H1 (cell line): ENCODE results near the gene PTCH2. TPM values are rescaled to one million over a fixed set of nuclear protein-coding genes. Genes with fewer than 3 reads are reported as not detected.

Experiments
- CTCF ChIA-PET: fragments of 300-600 bp; sonication (Branson Sonifier 250); formaldehyde crosslinking; loops from one replicate; lab custom pipeline; 2021; ENCODE audit not compliant: partially characterized antibody; lab: Charles Lee
- POLR2A ChIA-PET: fragments of 300-600 bp; sonication (Branson Sonifier 250); formaldehyde crosslinking; loops from one replicate; lab custom pipeline; 2021; ENCODE audit warnings: inconsistent platforms; ENCODE audit not compliant: partially characterized antibody; lab: Charles Lee
- DNase-seq, 2 experiments: peaks; one replicate each; pipeline versions ENCODE4 v3.0.0 to v3.0.0-alpha.2; 2010 to 2022; ENCODE audit warnings: low spot score in 2 of 2, low read depth in 1 of 2, mixed read lengths in 1 of 2
- FAIRE-seq: peaks from 2 replicates; lab custom pipeline; 2011; peaks lifted over from hg19 to GRCh38; lab: Jason Lieb, UNC
- H2AFZ ChIP-seq: 2 replicates; pipeline ENCODE4 v1.8.1; 2012; ENCODE audit warnings: low read length, inconsistent platforms
- H2AK5ac ChIP-seq: 2 replicates; pipeline ENCODE4 v1.6.1; 2013; ENCODE audit warnings: low read depth, low read length
- H2BK120ac ChIP-seq: replicated peaks from 2 replicates; pipeline ENCODE3; 2013; ENCODE audit warnings: low read depth, low read length, inconsistent platforms
- H2BK12ac ChIP-seq: 2 replicates; pipeline ENCODE4 v1.6.1; 2013; ENCODE audit warnings: low read depth, low read length
- H2BK15ac ChIP-seq: 2 replicates; pipeline ENCODE4 v1.6.1; 2013; ENCODE audit warnings: low read length
- H2BK20ac ChIP-seq: 2 replicates; pipeline ENCODE4 v1.6.1; 2013; ENCODE audit warnings: low read length
- H2BK5ac ChIP-seq: 2 replicates; pipeline ENCODE4 v1.6.1; 2013; ENCODE audit warnings: low read depth, low read length
- H3K14ac ChIP-seq: 2 replicates; pipeline ENCODE4 v1.6.1; 2013; ENCODE audit warnings: inconsistent platforms; ENCODE audit not compliant: insufficient read length
- H3K18ac ChIP-seq: 2 replicates; pipeline ENCODE4 v1.6.1; 2013; ENCODE audit warnings: low read length; ENCODE audit errors: extremely low read depth
- H3K23ac ChIP-seq: 2 replicates; pipeline ENCODE4 v1.6.1; 2013; ENCODE audit warnings: inconsistent platforms; ENCODE audit not compliant: insufficient read length
- H3K23me2 ChIP-seq: 2 replicates; pipeline ENCODE4 v1.6.1; 2013; ENCODE audit warnings: low read depth, low read length
- H3K27ac ChIP-seq: 2 replicates; pipeline ENCODE4 v1.6.1; 2011; ENCODE audit warnings: low read depth, low read length, inconsistent platforms
- H3K27me3 ChIP-seq, 4 experiments: replicated peaks in 1 of 4; 1 replicate in 1 of 4; 2 replicates in 3 of 4; pipeline versions ENCODE4 v1.6.1 to v1.8.1; 2011 to 2013; ENCODE audit warnings: low read length in 3 of 4, mild to moderate bottlenecking in 3 of 4, inconsistent platforms in 2 of 4, mixed read lengths in 2 of 4, moderate library complexity in 1 of 4; ENCODE audit not compliant: control insufficient read depth in 3 of 4, insufficient read depth in 3 of 4; ENCODE audit errors: extremely low read depth in 1 of 4
- H3K36me3 ChIP-seq, 4 experiments: 2 replicates each; pipeline versions ENCODE4 v1.6.1 to v1.8.1; 2011 to 2013; ENCODE audit warnings: mild to moderate bottlenecking in 4 of 4, low read length in 3 of 4, moderate library complexity in 2 of 4, control low read depth in 1 of 4, inconsistent platforms in 1 of 4; ENCODE audit not compliant: insufficient read depth in 4 of 4, control insufficient read depth in 2 of 4
- H3K4ac ChIP-seq: replicated peaks from 2 replicates; pipeline ENCODE3; 2013; ENCODE audit warnings: low read length, low read depth, mixed read lengths, inconsistent platforms; ENCODE audit not compliant: insufficient read length
- H3K4me1 ChIP-seq, 4 experiments: replicated peaks in 1 of 4; 1 replicate in 1 of 4; 2 replicates in 3 of 4; pipeline versions ENCODE4 v1.6.1 to v1.8.1; 2011 to 2013; ENCODE audit warnings: low read length in 3 of 4, inconsistent platforms in 2 of 4, mixed read lengths in 1 of 4; ENCODE audit not compliant: insufficient read depth in 4 of 4, control insufficient read depth in 3 of 4
- H3K4me2 ChIP-seq, 2 experiments: 2 replicates each; pipeline versions ENCODE4 v1.6.1 to v1.8.1; 2011 to 2013; ENCODE audit warnings: low read depth in 2 of 2, low read length in 2 of 2, control low read depth in 1 of 2, inconsistent platforms in 1 of 2, mild to moderate bottlenecking in 1 of 2; ENCODE audit not compliant: insufficient read depth in 1 of 2
- H3K4me3 ChIP-seq, 4 experiments: fragments of 200-600, 300-600 bp in 1 of 4; sonication (generic), shearing (Covaris generic), sonication (Bioruptor Twin) in 1 of 4; 2 replicates each; pipeline versions ENCODE4 v1.5.1 to v1.8.1; 2011 to 2016; ENCODE audit warnings: low read length in 4 of 4, low read depth in 3 of 4, control low read depth in 2 of 4, inconsistent platforms in 2 of 4, mild to moderate bottlenecking in 2 of 4, mixed read lengths in 1 of 4, moderate library complexity in 1 of 4; ENCODE audit not compliant: insufficient read depth in 2 of 4; ENCODE audit errors: extremely low read depth in 1 of 4
- H3K56ac ChIP-seq: replicated peaks from 2 replicates; pipeline ENCODE3; 2013; ENCODE audit warnings: low read depth, mild to moderate bottlenecking, mixed read lengths, low read length, inconsistent platforms; ENCODE audit not compliant: insufficient read length
- H3K79me1 ChIP-seq: 2 replicates; pipeline ENCODE4 v1.6.1; 2013; ENCODE audit warnings: low read depth, low read length, control low read depth
- H3K79me2 ChIP-seq, 2 experiments: 2 replicates each; pipeline versions ENCODE4 v1.6.1 to v1.8.1; 2012 to 2013; ENCODE audit warnings: low read length in 2 of 2, mild to moderate bottlenecking in 2 of 2, inconsistent platforms in 1 of 2; ENCODE audit not compliant: insufficient read depth in 2 of 2, control insufficient read depth in 1 of 2
- H3K9ac ChIP-seq, 4 experiments: replicated peaks in 1 of 4; 1 replicate in 1 of 4; 2 replicates in 3 of 4; pipeline versions ENCODE4 v1.6.1 to v1.8.1; 2011 to 2013; ENCODE audit warnings: low read depth in 3 of 4, low read length in 3 of 4, control low read depth in 2 of 4, mild to moderate bottlenecking in 2 of 4, moderate library complexity in 2 of 4, inconsistent platforms in 1 of 4; ENCODE audit errors: extremely low read depth in 1 of 4
- H3K9me3 ChIP-seq, 2 experiments: 2 replicates each; pipeline versions ENCODE4 v1.6.1 to v1.8.1; 2012 to 2013; ENCODE audit warnings: mild to moderate bottlenecking in 2 of 2, moderate library complexity in 2 of 2, control low read depth in 1 of 2, inconsistent platforms in 1 of 2, low read depth in 1 of 2, low read length in 1 of 2, mixed read lengths in 1 of 2; ENCODE audit not compliant: insufficient read depth in 2 of 2
- H4K20me1 ChIP-seq, 2 experiments: replicated peaks in 1 of 2; 2 replicates each; pipeline versions ENCODE3 to v1.8.1; 2011 to 2013; ENCODE audit warnings: inconsistent platforms in 2 of 2, low read length in 2 of 2, mild to moderate bottlenecking in 1 of 2; ENCODE audit not compliant: insufficient read depth in 2 of 2, control insufficient read depth in 1 of 2
- H4K5ac ChIP-seq: 2 replicates; pipeline ENCODE4 v1.6.1; 2013; ENCODE audit warnings: low read length, low read depth, mixed read lengths, inconsistent platforms; ENCODE audit not compliant: insufficient read length
- H4K8ac ChIP-seq: 2 replicates; pipeline ENCODE4 v1.8.0; 2013; ENCODE audit warnings: mild to moderate bottlenecking, moderate library complexity, low read length, inconsistent platforms; ENCODE audit not compliant: insufficient read depth; ENCODE audit errors: extremely low read depth
- H4K91ac ChIP-seq: replicated peaks from 2 replicates; pipeline ENCODE3; 2013; ENCODE audit warnings: low read length, mixed read lengths, inconsistent platforms; ENCODE audit not compliant: insufficient read length
- BACH1 ChIP-seq: IDR thresholded peaks from 2 replicates; pipeline ENCODE4 v1.6.1; 2012; ENCODE audit warnings: low read length, improper control_type of control experiment
- BCL11A ChIP-seq, 2 experiments: IDR thresholded peaks; one replicate each; pipeline ENCODE4 v1.6.1; 2011; ENCODE audit warnings: low read depth in 2 of 2, low read length in 2 of 2, mild to moderate bottlenecking in 2 of 2
- CREB1 ChIP-seq: IDR thresholded peaks from 2 replicates; pipeline ENCODE4 v1.6.1; 2012; ENCODE audit warnings: inconsistent platforms
- CTCF ChIP-seq, 3 experiments: IDR thresholded peaks; 1 replicate in 2 of 3; 2 replicates in 1 of 3; pipeline versions ENCODE4 v1.5.1 to v1.6.1; 2011; ENCODE audit warnings: low read length in 3 of 3, mild to moderate bottlenecking in 3 of 3, inconsistent platforms in 2 of 3, low read depth in 1 of 3, moderate library complexity in 1 of 3; ENCODE audit not compliant: insufficient read depth in 1 of 3; ENCODE audit errors: control extremely low read depth in 1 of 3
- EGR1 ChIP-seq: IDR thresholded peaks from 2 replicates; pipeline ENCODE4 v1.6.1; 2011; ENCODE audit warnings: low read depth, low read length, borderline replicate concordance
- EZH2 ChIP-seq: fragments of 200-600 bp; sonication (generic); IDR thresholded peaks from 2 replicates; pipeline ENCODE4 v1.7.1; 2012; ENCODE audit warnings: low read depth, mild to moderate bottlenecking, moderate library complexity, low read length, inconsistent platforms; ENCODE audit not compliant: severe bottlenecking
- POU5F1 ChIP-seq: IDR thresholded peaks from 2 replicates; pipeline ENCODE4 v1.6.1; 2011; ENCODE audit warnings: low read depth, mild to moderate bottlenecking, low read length, moderate library complexity
- SUZ12 ChIP-seq: fragments of 200-600 bp; sonication (generic); IDR thresholded peaks from 2 replicates; pipeline ENCODE4 v1.6.1; 2012; ENCODE audit warnings: mild to moderate bottlenecking, inconsistent platforms, low read length, moderate library complexity, mixed read lengths
- WGBS, 2 experiments: shearing (Covaris generic) in 1 of 2; methylation state at CpG; one replicate each; pipeline versions ENCODE4 v1.1.6 to v1.1.7; 2013 to 2015; ENCODE audit warnings: low lambda C conversion rate in 2 of 2, mixed read lengths in 2 of 2, inconsistent platforms in 1 of 2, low coverage in 1 of 2, missing lambda C conversion rate in 1 of 2; ENCODE audit not compliant: insufficient replicate concordance in 2 of 2, insufficient coverage in 1 of 2, insufficient read length in 1 of 2; ENCODE audit errors: extremely low coverage in 1 of 2, missing lambda C conversion rate in 1 of 2; 5-methylcytosine and 5-hydroxymethylcytosine counted together
- polyA plus RNA-seq, 7 experiments: library from polyadenylated mRNA; depleted of rRNA in 3 of 7; stranded (reverse) in 5 of 7; unstranded in 2 of 7; fragments of >200 nt in 5 of 7; fragments of 200-250 nt in 2 of 7; gene quantifications; 1 replicate in 5 of 7; 2 replicates in 1 of 7; 4 replicates in 1 of 7; pipeline versions ENCODE4 v1.2.1 to v1.2.3, GENCODE V29; 2011 to 2013; ENCODE audit warnings: missing spikeins in 2 of 7, mixed read lengths in 2 of 7
- total RNA-seq: library from RNA; stranded (reverse); fragmentation: NEBNext Ultra II Directional; extraction: Animal tissue kit (Norgen Biotek cat#: 25700); gene quantifications from 2 replicates; pipeline ENCODE4 v1.2.1, GENCODE V29; 2021
- TF ChIP-seq, protein P1 (sequence below): IDR thresholded peaks from 2 replicates; pipeline ENCODE4 v1.6.1; 2011; ENCODE audit warnings: low read depth, mild to moderate bottlenecking, low read length; ENCODE audit not compliant: insufficient read depth

The PTCH2 gene
- total and polyA plus RNA-seq, 2 of the 8 experiments (the other 6 are each of a cell fraction or from before 2014, with no cell fraction given): 0.35 to 1.2 TPM

- Histone ChIP-seq H3K79me1 (no peaks in the 10 kb centered on the region), H3K79me2 (no peaks in the 10 kb centered on the region), H3K23me2 (no peaks in the 10 kb centered on the region), H3K56ac (no peak overlapping the region), H4K91ac (no peak overlapping the region), H3K4me2 (no peak overlapping the region), H3K9me3 (no peaks in the 10 kb centered on the region), H3K9ac (no peak overlapping the region), H2AK5ac (no peak overlapping the region), H4K20me1 (no peaks in the 10 kb centered on the region), H3K4me3 (no peak overlapping the region), H2BK12ac (0 out of 2 replicates have a peak overlapping the region, but pooled peaks have one; percentile 27), H3K18ac (no peak overlapping the region; the same call in 1 of the 2 replicates), H4K8ac (0 out of 2 replicates have a peak overlapping the region, but pooled peaks have one; percentile 87), H3K23ac (no peak overlapping the region), H2BK15ac (no peak overlapping the region; the same call in 1 of the 2 replicates), H2BK5ac (no peak overlapping the region), H3K4me1 (peaks cover 0 to 4% (median 1%) of the 10 kb centered on the region in 4 experiments; a peak in 4 of 7 replicates), H3K27me3 (no peaks in the 10 kb centered on the region), H4K5ac (no peak overlapping the region), H3K36me3 (no peaks in the 10 kb centered on the region), H2BK20ac (no peak overlapping the region), H3K27ac (no peak overlapping the region), H2BK120ac (no peak overlapping the region), H3K14ac (no peak overlapping the region), H2AFZ (no peak overlapping the region), H3K4ac (no peak overlapping the region)
- ChIA-PET CTCF (interaction anchor here (0.9 to 4.6 kb wide), 8 partner anchors 10 to 469 kb away, joined by 3 to 26 read pairs (median 4); partner anchors contain the start of gene HECTD3), POLR2A (interaction anchor here (0.6 to 7.7 kb wide), 5 partner anchors 12 to 523 kb away, joined by 3 to 128 read pairs (median 4); no protein-coding TSS in a partner anchor)
- FAIRE-seq (no peak), DNase-seq (no peak)
- WGBS, 2 experiments: 85% methylated on average over 13 of the region's 13 CpGs; no CpG with 5 or more reads in 1 of the 2 experiments
- TF ChIP-seq BCL11A (IDR thresholded peaks at IDR 0.05; ENCODE audit: low read depth in 2 of 2, low read length in 2 of 2): no peak
- no peak for TF ChIP-seq POU5F1
- no peak for TF ChIP-seq CREB1
- TF ChIP-seq SUZ12: no peak
- no peak for TF ChIP-seq BACH1
- TF ChIP-seq CTCF (IDR thresholded peaks at IDR 0.05; ENCODE audit: control extremely low read depth in 1 of 3, insufficient read depth in 1 of 3, low read depth in 1 of 3, low read length in 3 of 3): no peak
- no peak for TF ChIP-seq EGR1
- no peak for TF ChIP-seq EZH2
- TF ChIP-seq, protein P1, sequence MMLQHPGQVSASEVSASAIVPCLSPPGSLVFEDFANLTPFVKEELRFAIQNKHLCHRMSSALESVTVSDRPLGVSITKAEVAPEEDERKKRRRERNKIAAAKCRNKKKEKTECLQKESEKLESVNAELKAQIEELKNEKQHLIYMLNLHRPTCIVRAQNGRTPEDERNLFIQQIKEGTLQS: no peak
Observed at GRCh38 chr1:44832056-44832705, 10.9 kb downstream of the PTCH2 start.
